Esophagus squamous epithelium (tissue), 5 donors: ENCODE measurements around the gene KBTBD3. TPM values are rescaled to one million over a fixed set of nuclear protein-coding genes. Genes with fewer than 3 reads are reported as not detected.

ENCODE experiments used
- DNase-seq: peaks from one replicate; lab custom pipeline; 2025; lab: John Stamatoyannopoulos, UW
- H3K27ac ChIP-seq, 4 donors: fragments of 200-600 bp; sonication (generic); one replicate each; pipeline ENCODE4 v1.5.1; 2016 to 2019; ENCODE audit warnings: mild to moderate bottlenecking in 1 of 4
- H3K27me3 ChIP-seq, 4 donors: fragments of 200-600 bp; sonication (generic); 1 replicate in 3 of 4; 2 replicates in 1 of 4; pipeline versions ENCODE4 v1.5.1 to v1.6.0; 2017 to 2021; ENCODE audit warnings: antibody characterized with exemption in 1 of 4
- H3K36me3 ChIP-seq, 3 donors: fragments of 200-600 bp; sonication (generic); one replicate each; pipeline ENCODE4 v1.5.1; 2016 to 2019
- H3K4me1 ChIP-seq, 3 donors: fragments of 200-600 bp; sonication (generic); one replicate each; pipeline ENCODE4 v1.5.1; 2017 to 2019
- H3K4me3 ChIP-seq, 4 donors: fragments of 200-600 bp; sonication (generic); 1 replicate in 3 of 4; 2 replicates in 1 of 4; pipeline ENCODE4 v1.5.1; 2016 to 2019; ENCODE audit warnings: mild to moderate bottlenecking in 2 of 4, moderate library complexity in 1 of 4
- H3K9me3 ChIP-seq, 3 donors: fragments of 200-600 bp; sonication (generic); one replicate each; pipeline ENCODE4 v1.5.1; 2016 to 2019
- POLR2A ChIP-seq, 4 donors: fragments of 450-650 bp; IDR thresholded peaks; one replicate each; pipeline ENCODE4 v1.6.1; 2017; ENCODE audit warnings: antibody characterized with exemption in 4 of 4, mild to moderate bottlenecking in 4 of 4, moderate library complexity in 3 of 4
- WGBS, 2 donors: methylation state at CpG; one replicate each; pipeline ENCODE4 v1.1.5; 2018; 5-methylcytosine and 5-hydroxymethylcytosine counted together
- intact Hi-C: fragments of 100-400 bp; cut with DNase I; formaldehyde crosslinking; loops from one replicate; pipeline ENCODE4 v1.15.0; 2022
- total RNA-seq, 4 donors: library from RNA; depleted of rRNA; stranded (reverse); fragments of >200 nt; gene quantifications; one replicate each; pipeline ENCODE4 v1.1.0, GENCODE V29; 2016
- TF ChIP-seq, protein P1 (sequence below), 6 experiments: fragments of 450-650 bp in 4 of 6; fragments of 200-600 bp in 2 of 6; sonication (generic) in 2 of 6; IDR thresholded peaks; one replicate each; pipeline ENCODE4 v1.5.1; 2016 to 2019; ENCODE audit warnings: antibody characterized with exemption in 6 of 6, mild to moderate bottlenecking in 4 of 6, moderate library complexity in 4 of 6
- donor health status: DM: yes; HTN: yes; CAD: no.

KBTBD3 gene
- total RNA-seq, 4 donors from 2014 or later: 0.70 to 5.5 (median 2.4) TPM

DNA sequence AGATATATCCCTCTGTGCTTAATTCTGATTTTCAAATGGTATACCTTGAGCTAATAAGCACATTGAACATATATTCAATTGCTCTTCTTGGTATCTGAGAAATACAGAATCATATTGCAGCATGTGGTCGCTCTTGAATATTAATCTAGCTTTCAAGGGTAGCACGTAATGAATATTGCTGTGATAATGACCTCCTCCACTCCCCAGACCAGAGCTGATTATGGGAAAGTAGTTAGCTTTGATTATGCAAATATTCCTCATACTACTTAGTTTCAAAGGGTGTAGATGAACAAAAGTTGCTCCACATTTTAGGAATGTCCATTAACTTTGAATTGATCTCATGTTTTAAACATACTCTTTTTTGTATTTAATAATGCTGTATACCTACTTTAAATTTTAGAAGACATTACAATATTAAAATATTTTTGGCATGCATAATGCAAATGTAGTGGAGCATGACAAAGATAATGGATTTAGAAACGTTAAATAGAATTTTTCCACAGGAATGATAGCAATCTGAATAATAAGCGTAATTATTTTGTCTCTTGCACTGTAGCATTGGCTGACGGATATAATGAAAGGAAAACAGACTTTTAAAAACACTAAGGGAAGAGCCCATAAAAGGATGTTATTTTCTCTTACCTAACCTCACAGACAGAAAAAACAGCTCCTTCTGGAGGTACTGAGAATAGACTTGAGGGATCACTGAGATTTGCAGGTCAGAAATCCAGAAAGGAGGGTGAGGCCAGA, 27.2 kb downstream of the KBTBD3 start:
- H3K4me1 ChIP-seq: no peaks in the 10 kb centered on the region
- H3K9me3 ChIP-seq: no peaks in the 10 kb centered on the region
- no peak for DNase-seq
- TF ChIP-seq, protein P1, sequence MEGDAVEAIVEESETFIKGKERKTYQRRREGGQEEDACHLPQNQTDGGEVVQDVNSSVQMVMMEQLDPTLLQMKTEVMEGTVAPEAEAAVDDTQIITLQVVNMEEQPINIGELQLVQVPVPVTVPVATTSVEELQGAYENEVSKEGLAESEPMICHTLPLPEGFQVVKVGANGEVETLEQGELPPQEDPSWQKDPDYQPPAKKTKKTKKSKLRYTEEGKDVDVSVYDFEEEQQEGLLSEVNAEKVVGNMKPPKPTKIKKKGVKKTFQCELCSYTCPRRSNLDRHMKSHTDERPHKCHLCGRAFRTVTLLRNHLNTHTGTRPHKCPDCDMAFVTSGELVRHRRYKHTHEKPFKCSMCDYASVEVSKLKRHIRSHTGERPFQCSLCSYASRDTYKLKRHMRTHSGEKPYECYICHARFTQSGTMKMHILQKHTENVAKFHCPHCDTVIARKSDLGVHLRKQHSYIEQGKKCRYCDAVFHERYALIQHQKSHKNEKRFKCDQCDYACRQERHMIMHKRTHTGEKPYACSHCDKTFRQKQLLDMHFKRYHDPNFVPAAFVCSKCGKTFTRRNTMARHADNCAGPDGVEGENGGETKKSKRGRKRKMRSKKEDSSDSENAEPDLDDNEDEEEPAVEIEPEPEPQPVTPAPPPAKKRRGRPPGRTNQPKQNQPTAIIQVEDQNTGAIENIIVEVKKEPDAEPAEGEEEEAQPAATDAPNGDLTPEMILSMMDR (IDR thresholded peaks at IDR 0.05): no peak
- no peak for TF ChIP-seq POLR2A (IDR thresholded peaks at IDR 0.05)
- no peaks in the 10 kb centered on the region for H3K27me3 ChIP-seq
- H3K27ac ChIP-seq: no peak overlapping the region
- H3K36me3 ChIP-seq: no peaks in the 10 kb centered on the region
- H3K4me3 ChIP-seq: no peak overlapping the region
- WGBS, 2 donors: 68 to 77% methylated on average over 5 of the region's 5 CpGs
- intact Hi-C loops: no loop called here

DNA sequence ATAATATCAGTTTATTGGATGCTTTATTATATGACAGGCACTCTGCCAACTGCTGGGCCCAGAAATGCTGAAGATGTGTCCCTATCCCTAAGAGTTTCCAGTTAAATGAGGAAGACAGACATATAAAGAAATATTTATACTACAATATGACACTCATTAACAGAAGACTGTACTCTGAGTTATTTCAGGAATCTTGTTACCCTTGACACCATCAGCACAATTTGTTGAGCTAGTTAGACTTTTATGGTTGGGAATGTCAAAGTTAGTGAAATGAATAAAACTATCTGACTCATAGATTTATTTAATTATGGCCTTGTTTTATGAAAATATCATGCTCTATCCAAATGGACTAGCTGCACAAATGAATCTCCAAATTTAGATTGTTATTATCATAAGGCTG, 29.5 kb downstream of the KBTBD3 start:
- no peak for TF ChIP-seq POLR2A (IDR thresholded peaks at IDR 0.05)
- TF ChIP-seq, protein P1 (IDR thresholded peaks at IDR 0.05): no peak
- intact Hi-C loops: no loop called here
- no peak for DNase-seq

DNA sequence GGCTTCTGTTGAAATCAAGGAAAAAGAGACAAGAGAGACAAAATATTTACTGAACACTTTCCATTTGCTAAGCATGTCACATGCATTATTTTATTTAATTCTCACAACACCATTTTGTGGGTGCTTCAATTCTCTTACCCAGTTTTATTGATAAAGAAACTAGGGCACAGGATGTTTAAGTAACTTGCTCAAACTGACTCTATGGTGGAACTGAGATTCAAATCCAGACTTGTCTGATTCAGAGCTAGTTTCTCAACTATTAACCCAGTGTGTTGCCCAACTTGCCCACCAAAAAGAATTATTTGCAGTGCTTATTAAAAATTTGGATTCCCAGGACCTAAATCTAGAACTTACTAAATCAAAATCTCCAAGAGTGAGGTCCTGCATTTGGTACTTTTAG, 33.6 kb downstream of the KBTBD3 start:
- Histone ChIP-seq H3K4me3 (no peak overlapping the region), H3K4me1 (no peaks in the 10 kb centered on the region), H3K27ac (no peak overlapping the region), H3K27me3 (no peaks in the 10 kb centered on the region), H3K9me3 (no peaks in the 10 kb centered on the region), H3K36me3 (no peaks in the 10 kb centered on the region)
- intact Hi-C loops: no loop called here
- no peak for DNase-seq
- TF ChIP-seq, protein P1 (IDR thresholded peaks at IDR 0.05): no peak
- TF ChIP-seq POLR2A (IDR thresholded peaks at IDR 0.05): no peak

More for the DNA sequence above, 29.5 kb downstream of the KBTBD3 start:
- Histone ChIP-seq H3K4me3 (no peak overlapping the region), H3K27ac (no peak overlapping the region), H3K9me3 (no peaks in the 10 kb centered on the region), H3K36me3 (no peaks in the 10 kb centered on the region), H3K27me3 (no peaks in the 10 kb centered on the region), H3K4me1 (no peaks in the 10 kb centered on the region)

DNA sequence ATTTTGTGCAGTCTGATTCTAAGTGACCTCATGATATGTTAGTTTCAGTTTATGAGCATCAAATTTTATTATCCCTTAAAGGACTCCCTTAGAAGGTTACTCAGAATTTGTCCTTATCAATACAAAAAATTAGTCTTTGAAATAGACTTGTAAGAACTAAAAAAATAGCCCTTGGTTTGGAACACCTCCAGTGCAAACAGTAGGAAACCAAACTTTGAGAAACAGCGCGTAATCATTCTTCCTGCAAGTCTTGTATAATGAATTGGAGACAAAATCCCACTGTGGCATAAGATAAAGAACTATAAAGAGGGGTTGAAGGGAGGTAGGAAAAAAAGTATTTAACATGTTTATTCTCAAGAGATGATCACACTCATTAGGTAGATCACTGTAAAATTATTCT, 44.3 kb downstream of the KBTBD3 start:
- H3K27me3 ChIP-seq: peaks cover 0 to 8% (median 0%) of the 10 kb centered on the region in 4 donors
- TF ChIP-seq, protein P1 (IDR thresholded peaks at IDR 0.05): no peak
- no peak for TF ChIP-seq POLR2A (IDR thresholded peaks at IDR 0.05)
- 58 to 80% methylated on average over 2 of the region's 2 CpGs for WGBS, 2 donors
- no peaks in the 10 kb centered on the region for H3K4me1 ChIP-seq
- H3K9me3 ChIP-seq: no peaks in the 10 kb centered on the region
- H3K36me3 ChIP-seq: no peaks in the 10 kb centered on the region
- no peak overlapping the region for H3K4me3 ChIP-seq
- intact Hi-C loops: no loop called here
- no peak overlapping the region for H3K27ac ChIP-seq
- no peak for DNase-seq

DNA sequence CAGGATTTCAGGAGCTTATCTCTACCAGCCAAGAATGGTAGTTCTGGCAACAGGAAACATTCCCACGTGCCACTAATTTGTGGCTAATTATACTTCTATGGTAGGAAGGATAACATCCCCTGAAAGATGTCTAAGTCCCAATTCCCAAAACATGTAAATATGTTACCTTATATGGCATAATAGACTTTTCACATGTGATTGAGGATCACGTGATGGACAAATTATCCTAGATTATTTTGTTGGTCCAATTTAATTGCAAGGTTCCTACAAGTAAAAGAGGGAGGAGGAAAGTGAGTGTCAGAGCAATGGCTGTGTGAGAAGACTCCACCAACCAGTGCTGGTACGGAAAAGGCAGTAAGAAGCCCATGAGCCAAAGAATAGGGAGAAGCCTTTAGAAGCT, 45.2 kb downstream of the KBTBD3 start:
- 70 to 76% methylated on average over 3 of the region's 3 CpGs for WGBS, 2 donors
- no peak overlapping the region for H3K27ac ChIP-seq

More for the DNA sequence above, 45.2 kb downstream of the KBTBD3 start:
- Histone ChIP-seq H3K4me3 (no peak overlapping the region), H3K27me3 (peaks cover 0 to 11% (median 0%) of the 10 kb centered on the region in 4 donors), H3K4me1 (no peaks in the 10 kb centered on the region), H3K9me3 (no peaks in the 10 kb centered on the region), H3K36me3 (no peaks in the 10 kb centered on the region)
- no peak for TF ChIP-seq POLR2A (IDR thresholded peaks at IDR 0.05)
- TF ChIP-seq, protein P1 (IDR thresholded peaks at IDR 0.05): no peak
- no peak for DNase-seq
- intact Hi-C loops: no loop called here
